ENCODE measurements around the gene PHF20. TPM values are rescaled to one million over a fixed set of nuclear protein-coding genes. Genes with fewer than 3 reads are reported as not detected.
"Not testable (repeated sequence)": the region's sequence is repeated elsewhere in the genome, so short reads cannot be mapped to it uniquely, and the experiment has no call there.

PHF20 gene
- total RNA-seq, 1 donor from 2014 or later: 86.0 TPM

DNA sequence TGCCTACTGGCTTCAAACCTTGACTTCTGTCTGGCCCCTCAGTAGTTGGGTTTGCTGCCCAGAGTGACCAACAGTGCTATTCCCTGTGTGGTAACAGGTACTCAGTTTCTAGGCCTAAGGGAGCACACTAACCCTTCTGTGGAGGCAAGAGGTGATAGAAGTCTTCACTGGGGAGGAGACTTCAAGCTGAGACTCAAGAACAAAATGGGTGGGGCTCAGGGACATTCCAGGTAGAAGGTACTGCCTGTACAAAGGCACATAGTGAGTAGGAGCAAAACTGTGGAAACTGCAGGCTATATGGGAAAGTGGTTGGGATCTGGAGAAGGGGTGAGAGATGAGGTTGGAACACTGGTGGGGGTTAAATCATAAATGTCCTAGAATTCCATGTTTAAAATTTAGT, 184.8 kb downstream of the PHF20 start:
- DNase-seq (no peak), ATAC-seq (ENCODE audit: low read depth) (no peak)
- Mint-ChIP-seq H3K27me3 (no peaks in the 10 kb centered on the region), H3K27ac (no peak overlapping the region), H3K4me1 (peaks cover 22% of the 10 kb centered on the region), H3K9me3 (peaks cover 6% of the 10 kb centered on the region), H3K36me3 (ENCODE audit: low read depth) (peaks cover 7% of the 10 kb centered on the region), H3K4me3 (no peak overlapping the region)
- TF ChIP-seq, protein P1, sequence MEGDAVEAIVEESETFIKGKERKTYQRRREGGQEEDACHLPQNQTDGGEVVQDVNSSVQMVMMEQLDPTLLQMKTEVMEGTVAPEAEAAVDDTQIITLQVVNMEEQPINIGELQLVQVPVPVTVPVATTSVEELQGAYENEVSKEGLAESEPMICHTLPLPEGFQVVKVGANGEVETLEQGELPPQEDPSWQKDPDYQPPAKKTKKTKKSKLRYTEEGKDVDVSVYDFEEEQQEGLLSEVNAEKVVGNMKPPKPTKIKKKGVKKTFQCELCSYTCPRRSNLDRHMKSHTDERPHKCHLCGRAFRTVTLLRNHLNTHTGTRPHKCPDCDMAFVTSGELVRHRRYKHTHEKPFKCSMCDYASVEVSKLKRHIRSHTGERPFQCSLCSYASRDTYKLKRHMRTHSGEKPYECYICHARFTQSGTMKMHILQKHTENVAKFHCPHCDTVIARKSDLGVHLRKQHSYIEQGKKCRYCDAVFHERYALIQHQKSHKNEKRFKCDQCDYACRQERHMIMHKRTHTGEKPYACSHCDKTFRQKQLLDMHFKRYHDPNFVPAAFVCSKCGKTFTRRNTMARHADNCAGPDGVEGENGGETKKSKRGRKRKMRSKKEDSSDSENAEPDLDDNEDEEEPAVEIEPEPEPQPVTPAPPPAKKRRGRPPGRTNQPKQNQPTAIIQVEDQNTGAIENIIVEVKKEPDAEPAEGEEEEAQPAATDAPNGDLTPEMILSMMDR (IDR thresholded peaks at IDR 0.05): no peak
- intact Hi-C loops (cut with micrococcal nuclease): loop anchor here (5.0 to 10.0 kb wide), 6 partner anchors 648 to 1594 kb away; partner anchors contain the start of genes ACSS2, GGT7, GSS and ITCH
- POLR2A ChIA-PET: no interaction called here
- CTCF ChIA-PET: no interaction called here

DNA sequence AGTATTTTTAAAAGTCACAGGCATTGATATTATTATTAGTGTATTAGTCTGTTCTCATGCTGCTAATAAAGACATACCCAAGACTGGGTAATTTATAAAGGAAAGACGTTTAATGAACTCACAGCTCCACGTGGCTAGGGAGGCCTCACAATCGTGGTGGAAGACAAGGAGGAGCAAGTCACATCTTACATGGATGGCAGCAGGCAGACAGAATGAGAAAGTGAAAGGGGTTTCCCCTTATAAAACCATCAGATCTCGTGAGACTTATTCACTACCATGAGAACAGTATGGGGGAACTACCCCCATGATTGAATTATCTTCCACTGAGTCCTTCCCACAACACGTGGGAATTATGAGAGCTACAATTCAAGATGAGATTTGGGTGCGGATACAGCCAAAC, 187.5 kb downstream of the PHF20 start:
- POLR2A ChIA-PET; ATAC-seq (ENCODE audit: low read depth); H3K36me3 Mint-ChIP-seq (ENCODE audit: low read depth); H3K9me3 Mint-ChIP-seq; DNase-seq; CTCF ChIA-PET; H3K4me1 Mint-ChIP-seq; H3K27ac Mint-ChIP-seq; H3K4me3 Mint-ChIP-seq; H3K27me3 Mint-ChIP-seq: not testable (repeated sequence)
- intact Hi-C loops (cut with micrococcal nuclease): loop anchor here (5.0 to 10.0 kb wide), 6 partner anchors 646 to 1597 kb away; partner anchors contain the start of genes ACSS2, GGT7, GSS and ITCH

DNA sequence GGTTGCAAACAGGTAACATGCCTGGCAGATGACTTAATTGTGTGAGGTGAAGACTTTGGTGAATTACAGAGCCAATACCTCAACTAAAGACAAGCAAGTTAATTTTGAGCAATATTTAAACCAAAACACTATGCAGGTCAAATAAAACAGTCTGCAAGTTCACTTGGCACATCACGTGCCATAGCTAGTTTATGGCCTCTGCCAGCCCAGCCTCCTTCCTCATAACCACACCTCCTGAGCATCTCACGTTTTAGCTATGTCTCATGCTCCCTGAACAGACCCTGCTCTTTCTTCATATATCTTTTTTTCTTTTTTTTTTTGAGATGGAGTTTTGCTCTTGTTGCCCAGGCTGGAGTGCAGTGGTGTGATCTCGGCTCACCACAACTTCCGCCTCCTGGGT, 192.1 kb downstream of the PHF20 start:
- no peaks in the 10 kb centered on the region for H3K4me1 Mint-ChIP-seq
- ATAC-seq (ENCODE audit: low read depth): no peak
- no peak overlapping the region for H3K4me3 Mint-ChIP-seq
- ChIA-PET CTCF (no interaction called here), POLR2A (interaction anchor here (0.7 kb wide), 1 partner anchor 125 kb away, joined by 4 read pairs; no protein-coding TSS in a partner anchor)
- H3K27ac Mint-ChIP-seq: no peak overlapping the region
- peaks cover 6% of the 10 kb centered on the region for H3K9me3 Mint-ChIP-seq
- TF ChIP-seq, protein P1 (IDR thresholded peaks at IDR 0.05): no peak
- H3K27me3 Mint-ChIP-seq: no peaks in the 10 kb centered on the region
- DNase-seq: no peak
- intact Hi-C loops (cut with micrococcal nuclease): no loop called here
- H3K36me3 Mint-ChIP-seq (ENCODE audit: low read depth): no peaks in the 10 kb centered on the region

DNA sequence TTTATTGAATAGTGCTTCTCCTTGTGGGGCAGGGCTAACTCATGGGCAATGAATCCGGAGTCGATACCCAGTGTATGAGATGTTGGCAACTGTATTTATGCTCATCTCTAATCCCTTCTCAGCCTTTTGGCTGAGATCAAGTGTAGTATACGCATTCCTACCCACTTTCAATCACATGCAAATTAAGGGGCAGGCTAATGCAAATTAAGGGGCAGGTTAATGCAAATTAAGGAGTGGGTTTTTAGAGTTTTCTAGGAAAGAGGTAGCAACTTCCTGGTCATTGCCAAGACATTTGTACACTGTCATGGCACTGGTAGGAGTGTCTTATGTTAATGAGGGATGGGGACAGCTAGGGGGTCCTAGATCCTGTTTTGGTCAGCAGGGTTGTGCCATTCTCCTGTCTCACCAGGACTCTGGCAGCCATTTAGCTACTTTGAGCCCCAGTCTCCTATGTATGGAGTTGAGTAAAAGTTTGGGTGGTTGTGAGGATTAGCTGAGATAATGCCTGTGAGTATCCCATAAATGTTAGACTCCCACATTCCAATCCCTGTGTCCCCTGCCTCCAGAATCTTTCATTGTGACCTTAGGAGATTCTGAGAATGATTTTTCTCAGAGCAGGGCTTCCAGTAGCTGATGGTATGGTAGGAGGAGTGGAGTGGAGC, 196.3 kb downstream of the PHF20 start, which contains the start of gene CNBD2:
Gene CNBD2, plus strand, starts transcription at position 612 of the 662 bp plus-strand sequence. CDS start 173 bp downstream, outside the sequence.
- Mint-ChIP-seq H3K36me3 (ENCODE audit: low read depth) (no peaks in the 10 kb centered on the region), H3K9me3 (peaks cover 4% of the 10 kb centered on the region), H3K4me1 (no peaks in the 10 kb centered on the region), H3K27me3 (no peaks in the 10 kb centered on the region), H3K27ac (no peak within 1 kb of the TSS), H3K4me3 (no peak within 1 kb of the TSS)
- no peak for DNase-seq
- POLR2A ChIA-PET: interaction anchor here (0.5 to 1.2 kb wide), 2 partner anchors 14 to 1854 kb away, joined by 3 to 5 read pairs; partner anchors contain the start of gene SCAND1
- TF ChIP-seq, protein P1 (IDR thresholded peaks at IDR 0.05): no peak
- no peak for ATAC-seq (ENCODE audit: low read depth)
- intact Hi-C loops (cut with micrococcal nuclease): no loop called here
- CTCF ChIA-PET: no interaction called here

DNA sequence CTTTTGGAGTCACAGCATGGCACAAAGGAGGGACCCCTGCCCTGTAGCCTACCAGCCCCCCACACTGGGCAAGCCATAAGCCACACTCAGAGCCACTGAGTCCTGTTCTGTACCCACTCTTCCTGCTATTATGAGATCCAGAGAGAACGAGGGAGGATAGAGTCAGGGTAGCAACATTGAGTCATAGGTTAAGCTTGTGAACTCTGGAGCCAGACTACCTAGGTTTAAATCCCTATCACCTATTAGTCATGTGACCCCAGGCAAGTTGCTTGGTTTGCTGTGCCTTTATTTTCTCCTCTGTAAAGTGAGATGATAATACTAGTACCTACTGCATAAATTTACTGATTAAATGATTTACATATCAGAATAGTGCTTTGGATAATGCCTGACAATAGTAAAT, 197.1 kb downstream of the PHF20 start:
- intact Hi-C loops (cut with micrococcal nuclease): no loop called here
- POLR2A ChIA-PET: interaction anchor here (1.2 kb wide), 1 partner anchor 15 kb away, joined by 3 read pairs; the partner anchor contains the start of gene SCAND1
- CTCF ChIA-PET: no interaction called here

More for the DNA sequence above, 197.1 kb downstream of the PHF20 start:
- Mint-ChIP-seq H3K36me3 (ENCODE audit: low read depth) (no peaks in the 10 kb centered on the region), H3K9me3 (peaks cover 4% of the 10 kb centered on the region), H3K4me1 (no peaks in the 10 kb centered on the region), H3K27me3 (no peaks in the 10 kb centered on the region), H3K4me3 (no peak overlapping the region), H3K27ac (no peak overlapping the region)
- TF ChIP-seq, protein P1 (IDR thresholded peaks at IDR 0.05): no peak
- no peak for DNase-seq
- ATAC-seq (ENCODE audit: low read depth): no peak
